Measurements from ENCODE around the gene SMPD4.
"Not testable (repeated sequence)": the region's sequence is repeated elsewhere in the genome, so short reads cannot be mapped to it uniquely, and the experiment has no call there.

Gene SMPD4

DNA sequence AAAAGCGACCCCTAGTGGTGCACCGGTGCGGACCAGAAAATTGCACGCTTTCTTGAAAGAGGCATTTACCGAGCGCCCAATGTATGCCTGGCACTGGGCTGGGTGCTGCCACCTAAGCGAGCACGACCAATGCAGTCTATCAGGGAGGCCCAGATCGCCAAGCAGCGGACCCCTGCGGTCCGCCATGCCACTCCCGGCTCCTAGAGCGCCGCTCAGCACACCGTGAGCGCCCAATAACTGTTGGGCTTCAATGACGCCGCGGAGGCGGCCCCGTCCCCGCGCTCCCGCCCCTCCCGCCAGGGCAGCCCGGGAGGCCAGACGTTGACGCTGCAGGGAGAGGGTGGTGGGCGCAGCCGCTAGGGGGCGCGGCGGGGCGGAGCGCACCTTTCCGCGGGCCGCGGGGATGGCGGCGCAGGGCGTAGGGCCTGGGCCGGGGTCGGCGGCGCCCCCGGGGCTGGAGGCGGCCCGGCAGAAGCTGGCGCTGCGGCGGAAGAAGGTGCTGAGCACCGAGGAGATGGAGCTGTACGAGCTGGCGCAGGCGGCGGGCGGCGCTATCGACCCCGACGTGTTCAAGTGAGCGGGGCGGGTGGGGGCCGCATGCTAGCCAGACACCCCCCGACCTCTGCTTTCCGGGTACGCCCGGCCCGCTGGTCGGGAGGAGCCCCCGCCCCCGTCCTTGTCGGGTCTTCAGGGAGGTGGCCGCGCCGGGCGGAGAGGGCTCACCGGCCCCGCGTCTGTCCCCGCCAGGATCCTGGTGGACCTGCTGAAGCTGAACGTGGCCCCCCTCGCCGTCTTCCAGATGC is 679 bp upstream of the SMPD4 start, which contains the start of gene MZT2B:
TSS of gene MZT2B (plus strand) at position 383 of the 803 bp plus-strand sequence. CDS start at position 404, 21 bp downstream.
- TF ChIP-seq, protein P1, sequence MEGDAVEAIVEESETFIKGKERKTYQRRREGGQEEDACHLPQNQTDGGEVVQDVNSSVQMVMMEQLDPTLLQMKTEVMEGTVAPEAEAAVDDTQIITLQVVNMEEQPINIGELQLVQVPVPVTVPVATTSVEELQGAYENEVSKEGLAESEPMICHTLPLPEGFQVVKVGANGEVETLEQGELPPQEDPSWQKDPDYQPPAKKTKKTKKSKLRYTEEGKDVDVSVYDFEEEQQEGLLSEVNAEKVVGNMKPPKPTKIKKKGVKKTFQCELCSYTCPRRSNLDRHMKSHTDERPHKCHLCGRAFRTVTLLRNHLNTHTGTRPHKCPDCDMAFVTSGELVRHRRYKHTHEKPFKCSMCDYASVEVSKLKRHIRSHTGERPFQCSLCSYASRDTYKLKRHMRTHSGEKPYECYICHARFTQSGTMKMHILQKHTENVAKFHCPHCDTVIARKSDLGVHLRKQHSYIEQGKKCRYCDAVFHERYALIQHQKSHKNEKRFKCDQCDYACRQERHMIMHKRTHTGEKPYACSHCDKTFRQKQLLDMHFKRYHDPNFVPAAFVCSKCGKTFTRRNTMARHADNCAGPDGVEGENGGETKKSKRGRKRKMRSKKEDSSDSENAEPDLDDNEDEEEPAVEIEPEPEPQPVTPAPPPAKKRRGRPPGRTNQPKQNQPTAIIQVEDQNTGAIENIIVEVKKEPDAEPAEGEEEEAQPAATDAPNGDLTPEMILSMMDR (IDR thresholded peaks at IDR 0.05): peak; percentile 92
- Histone ChIP-seq H3K4me3 (ENCODE audit: low read depth in 1 of 2, low read length in 1 of 2) (peak within 1 kb of the TSS; percentile 78 to 87), H3K4me1 (ENCODE audit: control insufficient read depth in 1 of 2, insufficient read depth in 1 of 2, low read depth in 1 of 2, low read length in 1 of 2) (peaks cover 18 to 19% of the 10 kb centered on the region in 2 experiments), H3K27ac (peak within 1 kb of the TSS; percentile 87)
- H3K36me3 ChIP-seq, H3K27me3 ChIP-seq, H3K9me3 ChIP-seq: not testable (repeated sequence)

GRCh38 chr2:130180404-130181324 is 738 bp downstream of the SMPD4 start:
- not testable (repeated sequence) for H3K27me3 ChIP-seq, H3K36me3 ChIP-seq, H3K9me3 ChIP-seq
- Histone ChIP-seq H3K27ac (peak overlapping the region; percentile 87), H3K4me3 (ENCODE audit: low read depth in 1 of 2, low read length in 1 of 2) (peak overlapping the region; percentile 78 to 87), H3K4me1 (ENCODE audit: control insufficient read depth in 1 of 2, insufficient read depth in 1 of 2, low read depth in 1 of 2, low read length in 1 of 2) (peaks cover 24 to 28% of the 10 kb centered on the region in 2 experiments)

DNA sequence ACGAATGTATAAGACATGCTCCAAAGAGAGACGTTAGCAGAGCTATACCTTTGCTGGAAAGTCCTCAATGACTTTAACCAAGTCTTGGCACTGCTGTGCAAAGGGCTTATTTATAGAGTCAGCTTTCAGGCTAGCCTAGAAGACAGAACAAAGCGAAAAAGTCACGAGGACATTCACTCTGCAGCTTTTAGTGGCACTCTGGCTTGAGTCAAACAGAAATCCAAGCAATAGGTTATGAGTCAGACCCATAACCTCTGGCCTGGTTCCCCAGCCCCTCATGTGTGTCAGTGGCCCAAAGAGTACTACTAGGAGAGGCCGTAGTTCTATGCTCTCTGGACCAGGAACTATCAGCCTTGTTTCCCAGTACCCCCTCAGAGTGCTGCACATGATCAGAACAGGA is 6.5 kb downstream of the SMPD4 start:
- Histone ChIP-seq H3K27ac (peak overlapping the region; percentile 68), H3K4me1 (ENCODE audit: control insufficient read depth in 1 of 2, insufficient read depth in 1 of 2, low read depth in 1 of 2, low read length in 1 of 2) (peaks cover 11 to 20% of the 10 kb centered on the region in 2 experiments), H3K36me3 (peaks cover 30% of the 10 kb centered on the region)
- not testable (repeated sequence) for H3K9me3 ChIP-seq; H3K27me3 ChIP-seq; H3K4me3 ChIP-seq (ENCODE audit: low read depth in 1 of 2, low read length in 1 of 2)

DNA sequence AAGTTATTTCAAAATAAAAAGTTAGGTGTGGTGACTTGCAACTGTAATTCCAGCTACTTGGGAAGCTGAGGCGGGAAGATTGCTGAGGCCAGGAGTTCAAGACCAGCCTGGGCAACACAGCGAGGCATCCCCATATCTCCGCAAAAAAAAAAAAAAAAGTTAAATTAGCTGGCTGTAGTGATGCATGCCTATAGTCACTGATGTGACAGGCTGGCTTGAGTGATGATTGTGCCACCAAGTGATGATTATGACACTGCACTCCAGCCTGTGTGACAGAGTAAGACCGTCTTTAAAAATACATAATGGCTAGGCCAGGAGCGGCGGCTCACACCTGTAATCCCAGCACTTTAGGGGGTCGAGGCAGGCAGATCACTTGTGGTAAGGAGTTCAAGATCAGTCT is 11.5 kb downstream of the SMPD4 start:
- TF ChIP-seq, protein P1 (IDR thresholded peaks at IDR 0.05): no peak
- peaks cover 63% of the 10 kb centered on the region for H3K36me3 ChIP-seq
- H3K4me3 ChIP-seq (ENCODE audit: low read depth in 1 of 2, low read length in 1 of 2): no peak overlapping the region
- H3K4me1 ChIP-seq (ENCODE audit: control insufficient read depth in 1 of 2, insufficient read depth in 1 of 2, low read depth in 1 of 2, low read length in 1 of 2): peaks cover 0 to 2% of the 10 kb centered on the region in 2 experiments
- H3K9me3 ChIP-seq: no peaks in the 10 kb centered on the region
- no peak overlapping the region for H3K27ac ChIP-seq
- no peaks in the 10 kb centered on the region for H3K27me3 ChIP-seq

- H3K4me3 ChIP-seq (ENCODE audit: low read depth in 1 of 2, low read length in 1 of 2); H3K27ac ChIP-seq; H3K27me3 ChIP-seq; H3K9me3 ChIP-seq; H3K4me1 ChIP-seq (ENCODE audit: control insufficient read depth in 1 of 2, insufficient read depth in 1 of 2, low read depth in 1 of 2, low read length in 1 of 2): not testable (repeated sequence)
- H3K36me3 ChIP-seq: peaks cover 65% of the 10 kb centered on the region
Measured at GRCh38 chr2:130169163-130169562, 12.2 kb downstream of the SMPD4 start.

DNA sequence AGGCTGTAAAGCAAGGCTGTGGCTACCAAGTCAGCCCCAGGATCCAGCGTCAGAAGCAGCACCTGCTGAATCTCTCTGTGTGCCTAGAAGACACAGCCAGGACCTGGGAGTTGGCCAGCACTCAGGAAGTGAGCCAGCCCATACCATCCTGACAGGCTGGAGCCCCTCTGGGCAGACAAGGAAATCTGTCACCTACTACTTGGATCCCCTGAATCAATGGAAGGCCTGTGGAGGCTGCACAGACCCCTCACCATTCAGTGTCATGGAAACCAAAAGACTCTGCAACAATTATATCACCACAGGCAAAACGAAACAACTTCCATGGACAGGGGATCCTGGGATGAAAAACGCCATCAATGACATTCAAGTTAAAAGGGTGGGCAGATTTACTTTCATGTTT is 14.8 kb downstream of the SMPD4 start:
- not testable (repeated sequence) for H3K4me1 ChIP-seq (ENCODE audit: control insufficient read depth in 1 of 2, insufficient read depth in 1 of 2, low read depth in 1 of 2, low read length in 1 of 2); H3K4me3 ChIP-seq (ENCODE audit: low read depth in 1 of 2, low read length in 1 of 2); H3K27me3 ChIP-seq; H3K9me3 ChIP-seq; H3K27ac ChIP-seq
- peaks cover 70% of the 10 kb centered on the region for H3K36me3 ChIP-seq

DNA sequence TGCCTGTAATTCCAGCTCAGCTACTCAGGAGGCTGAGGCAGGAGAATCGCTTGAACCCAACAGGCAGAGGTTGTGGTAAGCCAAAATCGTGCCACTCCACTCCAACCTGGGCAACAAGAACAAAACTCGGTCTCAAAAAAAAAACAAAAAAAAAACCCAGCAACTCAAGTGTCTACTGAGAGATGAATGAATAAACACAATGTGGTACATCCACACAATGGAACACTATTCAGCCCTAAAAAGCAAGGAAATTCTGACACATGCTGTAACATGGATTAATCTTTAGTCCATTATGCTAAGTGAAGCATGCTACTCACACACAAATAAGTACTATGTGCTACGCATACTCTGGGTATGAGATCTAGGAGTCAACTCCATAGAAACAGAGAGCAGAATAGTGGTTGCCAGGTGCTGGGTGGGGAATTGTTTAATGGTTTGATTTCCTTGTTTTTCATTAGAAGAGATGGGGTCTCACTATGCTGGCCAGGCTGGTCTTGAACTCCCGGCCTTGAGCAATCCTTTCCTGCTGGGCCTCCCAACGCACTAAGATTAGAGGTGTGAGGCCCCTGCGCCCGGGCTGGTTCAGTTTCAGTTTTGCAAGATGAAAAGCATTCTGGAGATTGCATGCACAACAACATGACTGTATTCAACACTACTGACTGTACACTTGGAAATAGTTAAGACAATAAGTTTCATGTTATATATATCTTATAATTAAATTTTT is 15.9 kb downstream of the SMPD4 start:
- Histone ChIP-seq H3K27ac (no peak overlapping the region), H3K27me3 (no peaks in the 10 kb centered on the region), H3K4me3 (ENCODE audit: low read depth in 1 of 2, low read length in 1 of 2) (no peak overlapping the region), H3K36me3 (peaks cover 65% of the 10 kb centered on the region), H3K4me1 (ENCODE audit: control insufficient read depth in 1 of 2, insufficient read depth in 1 of 2, low read depth in 1 of 2, low read length in 1 of 2) (no peaks in the 10 kb centered on the region), H3K9me3 (no peaks in the 10 kb centered on the region)
- TF ChIP-seq, protein P1 (IDR thresholded peaks at IDR 0.05): no peak
